HepG2 (cell line): ENCODE measurements around the gene LTA. TPM values are rescaled to one million over a fixed set of nuclear protein-coding genes. Genes with fewer than 3 reads are reported as not detected.

Source experiments
- EZH2 ChIP-seq: conservative IDR thresholded peaks from 2 replicates; pipeline ENCODE4 v1.6.1; 2012; ENCODE audit warnings: mild to moderate bottlenecking, low read depth, low read length, moderate library complexity
- HDAC2 ChIP-seq: sonication (generic); formaldehyde crosslinking; IDR thresholded peaks from 2 replicates; pipeline ENCODE4 v1.4.0; 2020; ENCODE audit warnings: missing genetic modification reagents
- HDAC6 ChIP-seq: fragments of 200-600 bp; sonication (generic); IDR thresholded peaks from 2 replicates; pipeline ENCODE4 v1.7.0; 2017; ENCODE audit warnings: mild to moderate bottlenecking, antibody characterized with exemption, low read length, low read depth
- HES4 ChIP-seq: sonication (generic); formaldehyde crosslinking; IDR thresholded peaks from 2 replicates; pipeline ENCODE4 v1.9.0; 2021; ENCODE audit warnings: mild to moderate bottlenecking, missing genetic modification reagents, borderline replicate concordance
- HNRNPH1 ChIP-seq: fragments of 200-400 bp; formaldehyde crosslinking; optimal IDR thresholded peaks from 2 replicates; pipeline ENCODE3; 2017; ENCODE audit warnings: mild to moderate bottlenecking, low read depth, low read length
- KAT2B ChIP-seq: fragments of 150-350 bp; IDR thresholded peaks from 2 replicates; pipeline ENCODE4 v1.6.1; 2014; ENCODE audit warnings: low read depth, low read length, borderline replicate concordance
- MED8 ChIP-seq: sonication (generic); formaldehyde crosslinking; IDR thresholded peaks from 2 replicates; pipeline ENCODE4 v1.8.1; 2023; ENCODE audit warnings: mild to moderate bottlenecking, missing genetic modification reagents; ENCODE audit not compliant: insufficient replicate concordance
- MEIS1 ChIP-seq: sonication (generic); formaldehyde crosslinking; IDR thresholded peaks from 2 replicates; pipeline ENCODE4 v1.9.0; 2021; ENCODE audit warnings: mild to moderate bottlenecking, missing genetic modification reagents, moderate library complexity, borderline replicate concordance
- REXO4 ChIP-seq: sonication (generic); formaldehyde crosslinking; IDR thresholded peaks from 2 replicates; pipeline ENCODE4 v1.8.0; 2022; ENCODE audit warnings: missing genetic modification reagents, mild to moderate bottlenecking, borderline replicate concordance
- RFX1 ChIP-seq: fragments of 450-650 bp; IDR thresholded peaks from 2 replicates; pipeline ENCODE4 v1.6.1; 2017
- SUZ12 ChIP-seq: fragments of 150-350 bp; IDR thresholded peaks from 2 replicates; pipeline ENCODE4 v1.6.1; 2014; ENCODE audit warnings: low read depth, low read length
- TEAD3 ChIP-seq: optimal IDR thresholded peaks from 2 replicates; pipeline ENCODE3; 2016; ENCODE audit warnings: borderline replicate concordance
- ZBTB42 ChIP-seq: sonication (generic); formaldehyde crosslinking; IDR thresholded peaks from 2 replicates; pipeline ENCODE4 v1.5.0; 2020; ENCODE audit warnings: mild to moderate bottlenecking, missing genetic modification reagents
- ZFX ChIP-seq: sonication (generic); formaldehyde crosslinking; IDR thresholded peaks from 2 replicates; pipeline ENCODE4 v1.4.0; 2020; ENCODE audit warnings: mild to moderate bottlenecking, low read depth, missing genetic modification reagents, moderate library complexity
- ZNF232 ChIP-seq: sonication (generic); formaldehyde crosslinking; IDR thresholded peaks from 2 replicates; pipeline ENCODE4 v1.4.0; 2020; ENCODE audit warnings: missing genetic modification reagents, borderline replicate concordance
- ZNF253 ChIP-seq: sonication (generic); formaldehyde crosslinking; IDR thresholded peaks from 2 replicates; pipeline ENCODE4 v1.8.0; 2022; ENCODE audit warnings: mild to moderate bottlenecking, missing genetic modification reagents, borderline replicate concordance
- ZNF350 ChIP-seq: sonication (generic); formaldehyde crosslinking; IDR thresholded peaks from 2 replicates; pipeline ENCODE4 v1.4.0; 2020; ENCODE audit warnings: mild to moderate bottlenecking, low read depth, missing genetic modification reagents, borderline replicate concordance
- ZNF432 ChIP-seq: sonication (generic); formaldehyde crosslinking; IDR thresholded peaks from 2 replicates; pipeline ENCODE4 v1.5.0; 2020; ENCODE audit warnings: missing genetic modification reagents, mild to moderate bottlenecking, borderline replicate concordance
- ZNF451 ChIP-seq: sonication (generic); formaldehyde crosslinking; IDR thresholded peaks from 2 replicates; pipeline ENCODE4 v1.5.0; 2020; ENCODE audit warnings: mild to moderate bottlenecking, missing genetic modification reagents
- ZNF501 ChIP-seq: sonication (generic); formaldehyde crosslinking; IDR thresholded peaks from 2 replicates; pipeline ENCODE4 v1.5.1; 2020; ENCODE audit warnings: mild to moderate bottlenecking, moderate library complexity, missing genetic modification reagents
- ZNF552 ChIP-seq: sonication (generic); formaldehyde crosslinking; IDR thresholded peaks from 2 replicates; pipeline ENCODE4 v1.9.0; 2022; ENCODE audit warnings: missing genetic modification reagents, mild to moderate bottlenecking, borderline replicate concordance
- ZNF629 ChIP-seq: sonication (generic); formaldehyde crosslinking; conservative IDR thresholded peaks from 2 replicates; pipeline ENCODE4 v1.5.0; 2020; ENCODE audit warnings: missing genetic modification reagents
- ZNF644 ChIP-seq: IDR thresholded peaks from 2 replicates; pipeline ENCODE4 v1.6.1; 2016; ENCODE audit warnings: low read depth
- polyA plus RNA-seq, 8 experiments: library from polyadenylated mRNA; depleted of rRNA in 3 of 8; stranded (reverse) in 7 of 8; unstranded in 1 of 8; fragments of >200 nt; fragmentation: Illumina TruSeq in 4 of 8; extraction: Trizol in 4 of 8; gene quantifications; 2 replicates each; pipeline versions ENCODE4 v1.2.1 to v1.2.3, GENCODE V29; 2011 to 2016; ENCODE audit warnings: low read depth in 4 of 8, missing spikeins in 1 of 8, mixed read lengths in 1 of 8; ENCODE audit not compliant: insufficient read depth in 1 of 8
- total RNA-seq, 5 experiments: library from RNA; depleted of rRNA; stranded (reverse); fragments of >200 nt; fragmentation: Illumina TruSeq; extraction: Trizol; gene quantifications; 2 replicates each; pipeline ENCODE4 v1.2.3, GENCODE V29; 2016; ENCODE audit warnings: low read depth in 1 of 5
- TF ChIP-seq, protein P1 (sequence below): sonication (generic); formaldehyde crosslinking; conservative IDR thresholded peaks from 2 replicates; pipeline ENCODE4 v1.4.0; 2020; ENCODE audit warnings: missing genetic modification reagents
- TF ChIP-seq, protein P2 (sequence below): sonication (generic); formaldehyde crosslinking; IDR thresholded peaks from 2 replicates; pipeline ENCODE4 v1.9.0; 2021; ENCODE audit warnings: missing genetic modification reagents, mild to moderate bottlenecking, borderline replicate concordance
- TF ChIP-seq, protein P3 (sequence below): sonication (generic); formaldehyde crosslinking; conservative IDR thresholded peaks from 2 replicates; pipeline ENCODE4 v1.8.0; 2022; ENCODE audit warnings: low read depth, missing genetic modification reagents

LTA gene
- total and polyA plus RNA-seq, 2 of the 13 experiments (the other 11 are each of a cell fraction or from before 2014, with no cell fraction given), result 0.09 TPM; not detected in 1

DNA sequence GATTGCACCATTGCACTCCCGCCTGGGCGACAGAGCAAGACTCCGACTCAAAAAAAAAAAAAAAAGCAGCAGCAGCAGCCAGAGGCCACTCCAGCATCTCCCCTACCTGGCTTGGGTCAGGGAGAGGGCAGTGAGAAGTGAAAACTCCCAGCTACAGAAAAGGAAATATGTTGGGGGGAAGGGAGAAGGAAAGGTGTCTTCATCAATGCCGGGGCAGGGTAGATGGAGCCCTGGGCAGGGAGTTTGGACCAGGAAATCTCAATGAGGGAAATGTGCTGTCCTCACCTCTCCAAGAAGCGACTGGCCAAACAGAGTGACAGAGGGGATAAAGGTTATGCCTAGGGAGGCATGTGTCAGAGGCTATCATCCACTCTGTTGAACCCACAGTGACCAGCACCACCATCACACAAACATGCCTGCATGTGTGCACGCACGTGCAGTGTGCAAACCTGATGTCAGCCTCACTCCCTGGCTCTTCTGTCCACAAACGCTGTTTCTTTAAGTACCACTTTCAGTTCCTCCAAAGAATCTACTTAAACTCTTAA, 42.1 kb downstream of the LTA start (continued):
- TF ChIP-seq ZNF501 (CRISPR knock-in tag), result no peak
- no peak for TF ChIP-seq SUZ12
- no peak for TF ChIP-seq HDAC6
- no peak for TF ChIP-seq ZBTB42 (CRISPR knock-in tag)
- TF ChIP-seq ZNF350, result no peak; the same call in 1 of the 2 replicates
- no peak for TF ChIP-seq ZNF629 (CRISPR knock-in tag)
- no peak for TF ChIP-seq ZNF432 (CRISPR knock-in tag)
- TF ChIP-seq, protein P1, sequence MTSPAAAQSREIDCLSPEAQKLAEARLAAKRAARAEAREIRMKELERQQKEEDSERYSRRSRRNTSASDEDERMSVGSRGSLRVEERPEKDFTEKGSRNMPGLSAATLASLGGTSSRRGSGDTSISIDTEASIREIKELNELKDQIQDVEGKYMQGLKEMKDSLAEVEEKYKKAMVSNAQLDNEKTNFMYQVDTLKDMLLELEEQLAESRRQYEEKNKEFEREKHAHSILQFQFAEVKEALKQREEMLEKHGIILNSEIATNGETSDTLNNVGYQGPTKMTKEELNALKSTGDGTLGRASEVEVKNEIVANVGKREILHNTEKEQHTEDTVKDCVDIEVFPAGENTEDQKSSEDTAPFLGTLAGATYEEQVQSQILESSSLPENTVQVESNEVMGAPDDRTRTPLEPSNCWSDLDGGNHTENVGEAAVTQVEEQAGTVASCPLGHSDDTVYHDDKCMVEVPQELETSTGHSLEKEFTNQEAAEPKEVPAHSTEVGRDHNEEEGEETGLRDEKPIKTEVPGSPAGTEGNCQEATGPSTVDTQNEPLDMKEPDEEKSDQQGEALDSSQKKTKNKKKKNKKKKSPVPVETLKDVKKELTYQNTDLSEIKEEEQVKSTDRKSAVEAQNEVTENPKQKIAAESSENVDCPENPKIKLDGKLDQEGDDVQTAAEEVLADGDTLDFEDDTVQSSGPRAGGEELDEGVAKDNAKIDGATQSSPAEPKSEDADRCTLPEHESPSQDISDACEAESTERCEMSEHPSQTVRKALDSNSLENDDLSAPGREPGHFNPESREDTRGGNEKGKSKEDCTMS (CRISPR knock-in tag), result no peak
- TF ChIP-seq HDAC2, result no peak; the same call in 1 of the 2 replicates
- no peak for TF ChIP-seq ZNF232 (CRISPR knock-in tag)
- no peak for TF ChIP-seq HNRNPH1
- peak; percentile 62; the same call in 1 of the 2 replicates for TF ChIP-seq ZNF644
- TF ChIP-seq ZFX, result no peak
- TF ChIP-seq, protein P2, sequence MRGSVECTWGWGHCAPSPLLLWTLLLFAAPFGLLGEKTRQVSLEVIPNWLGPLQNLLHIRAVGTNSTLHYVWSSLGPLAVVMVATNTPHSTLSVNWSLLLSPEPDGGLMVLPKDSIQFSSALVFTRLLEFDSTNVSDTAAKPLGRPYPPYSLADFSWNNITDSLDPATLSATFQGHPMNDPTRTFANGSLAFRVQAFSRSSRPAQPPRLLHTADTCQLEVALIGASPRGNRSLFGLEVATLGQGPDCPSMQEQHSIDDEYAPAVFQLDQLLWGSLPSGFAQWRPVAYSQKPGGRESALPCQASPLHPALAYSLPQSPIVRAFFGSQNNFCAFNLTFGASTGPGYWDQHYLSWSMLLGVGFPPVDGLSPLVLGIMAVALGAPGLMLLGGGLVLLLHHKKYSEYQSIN, result no peak
- TF ChIP-seq TEAD3 (CRISPR knock-in tag), result no peak
- TF ChIP-seq ZNF451, result no peak
- no peak for TF ChIP-seq EZH2
- no peak for TF ChIP-seq ZNF552 (CRISPR knock-in tag)
- TF ChIP-seq ZNF253 (CRISPR knock-in tag), result no peak
- no peak for TF ChIP-seq HES4 (CRISPR knock-in tag)
- no peak for TF ChIP-seq KAT2B
- no peak for TF ChIP-seq REXO4 (CRISPR knock-in tag)
- TF ChIP-seq MEIS1 (CRISPR knock-in tag), result no peak
- no peak for TF ChIP-seq MED8 (CRISPR knock-in tag)
- no peak for TF ChIP-seq RFX1
- TF ChIP-seq, protein P3, sequence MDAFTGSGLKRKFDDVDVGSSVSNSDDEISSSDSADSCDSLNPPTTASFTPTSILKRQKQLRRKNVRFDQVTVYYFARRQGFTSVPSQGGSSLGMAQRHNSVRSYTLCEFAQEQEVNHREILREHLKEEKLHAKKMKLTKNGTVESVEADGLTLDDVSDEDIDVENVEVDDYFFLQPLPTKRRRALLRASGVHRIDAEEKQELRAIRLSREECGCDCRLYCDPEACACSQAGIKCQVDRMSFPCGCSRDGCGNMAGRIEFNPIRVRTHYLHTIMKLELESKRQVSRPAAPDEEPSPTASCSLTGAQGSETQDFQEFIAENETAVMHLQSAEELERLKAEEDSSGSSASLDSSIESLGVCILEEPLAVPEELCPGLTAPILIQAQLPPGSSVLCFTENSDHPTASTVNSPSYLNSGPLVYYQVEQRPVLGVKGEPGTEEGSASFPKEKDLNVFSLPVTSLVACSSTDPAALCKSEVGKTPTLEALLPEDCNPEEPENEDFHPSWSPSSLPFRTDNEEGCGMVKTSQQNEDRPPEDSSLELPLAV (CRISPR knock-in tag), result no peak
